ENCODE measurements around the gene GLIS2. TPM values are rescaled to one million over a fixed set of nuclear protein-coding genes. Genes with fewer than 3 reads are reported as not detected.

Gene GLIS2
- total RNA-seq, 1 donor from 2014 or later, result 16.5 TPM

- H3K27me3 Mint-ChIP-seq (ENCODE audit: unreplicated experiment), result peaks cover 11% of the 10 kb centered on the region
- peaks cover 8% of the 10 kb centered on the region for H3K4me1 Mint-ChIP-seq (ENCODE audit: low read depth, unreplicated experiment)
- peak overlapping the region; percentile 74 for H3K4me3 Mint-ChIP-seq (ENCODE audit: unreplicated experiment)
- peak; percentile 62 for DNase-seq
- TF ChIP-seq CTCF (IDR thresholded peaks at IDR 0.05; ENCODE audit: partially characterized antibody, unreplicated experiment), result no peak
- no peak overlapping the region for H3K27ac Mint-ChIP-seq (ENCODE audit: unreplicated experiment)
- H3K36me3 Mint-ChIP-seq (ENCODE audit: unreplicated experiment), result no peaks in the 10 kb centered on the region
- H3K9me3 Mint-ChIP-seq (ENCODE audit: unreplicated experiment), result peaks cover 11% of the 10 kb centered on the region
These were observed 419 bp downstream of the GLIS2 start for GRCh38 chr16:4316108-4316863.

- no peak for DNase-seq
- peaks cover 11% of the 10 kb centered on the region for H3K9me3 Mint-ChIP-seq (ENCODE audit: unreplicated experiment)
- H3K36me3 Mint-ChIP-seq (ENCODE audit: unreplicated experiment), result no peaks in the 10 kb centered on the region
- peaks cover 8% of the 10 kb centered on the region for H3K4me1 Mint-ChIP-seq (ENCODE audit: low read depth, unreplicated experiment)
- peaks cover 11% of the 10 kb centered on the region for H3K27me3 Mint-ChIP-seq (ENCODE audit: unreplicated experiment)
- no peak for TF ChIP-seq CTCF (IDR thresholded peaks at IDR 0.05; ENCODE audit: partially characterized antibody, unreplicated experiment)
- no peak overlapping the region for H3K27ac Mint-ChIP-seq (ENCODE audit: unreplicated experiment)
- H3K4me3 Mint-ChIP-seq (ENCODE audit: unreplicated experiment), result peak overlapping the region; percentile 83
These were observed 1.1 kb downstream of the GLIS2 start for GRCh38 chr16:4316864-4317531.

DNA sequence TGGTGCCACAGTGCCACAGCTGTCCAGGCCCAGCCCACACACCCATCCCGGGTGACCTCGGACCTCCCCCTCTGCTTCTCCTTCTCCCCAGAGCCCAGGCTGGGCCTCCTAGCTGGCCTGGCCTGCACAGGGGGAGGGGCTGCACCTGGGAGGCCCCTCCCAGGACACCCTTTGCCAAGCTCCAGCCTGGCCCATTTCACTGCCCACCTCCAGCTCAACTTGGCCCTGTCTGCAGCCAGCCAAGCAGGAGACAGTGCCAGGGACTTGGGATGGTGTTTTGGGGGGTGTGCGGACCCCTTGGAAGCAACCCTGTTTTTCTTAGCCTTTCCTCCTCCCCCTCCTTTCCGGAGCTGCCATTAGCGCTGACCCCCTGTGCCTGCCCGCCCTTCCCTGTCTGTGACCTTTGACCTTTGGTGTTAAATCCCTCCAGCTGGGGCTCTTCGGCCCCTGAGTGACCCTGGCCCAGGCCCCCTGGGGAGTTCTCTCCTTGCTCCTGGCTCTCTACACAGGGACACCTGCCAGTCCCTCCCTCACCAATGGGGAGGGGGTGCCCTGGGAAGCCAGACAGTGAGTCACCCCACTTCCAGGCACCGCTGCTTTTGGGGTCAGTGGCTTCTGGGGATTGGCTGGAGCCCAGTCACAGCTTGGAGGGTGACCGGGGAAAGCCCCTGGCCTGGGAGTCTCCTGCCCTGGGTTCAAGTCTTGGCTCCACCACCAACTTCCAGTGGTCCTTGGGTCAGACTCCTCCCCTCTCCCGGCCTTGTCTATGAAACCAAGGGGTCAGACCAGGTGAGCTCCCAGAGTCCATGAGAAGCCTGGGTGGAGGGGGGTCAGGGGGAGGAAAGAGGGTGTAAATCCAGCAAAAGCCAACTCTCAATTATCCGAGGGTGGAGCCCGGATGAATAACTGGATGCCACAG, 1.9 kb downstream of the GLIS2 start:
- DNase-seq, result peak; percentile 58
- H3K4me1 Mint-ChIP-seq (ENCODE audit: low read depth, unreplicated experiment), result peaks cover 8% of the 10 kb centered on the region
- H3K9me3 Mint-ChIP-seq (ENCODE audit: unreplicated experiment), result peaks cover 11% of the 10 kb centered on the region
- peak overlapping the region; percentile 83 for H3K4me3 Mint-ChIP-seq (ENCODE audit: unreplicated experiment)
- H3K27ac Mint-ChIP-seq (ENCODE audit: unreplicated experiment), result no peak overlapping the region
- H3K27me3 Mint-ChIP-seq (ENCODE audit: unreplicated experiment), result peaks cover 11% of the 10 kb centered on the region
- no peaks in the 10 kb centered on the region for H3K36me3 Mint-ChIP-seq (ENCODE audit: unreplicated experiment)
- no peak for TF ChIP-seq CTCF (IDR thresholded peaks at IDR 0.05; ENCODE audit: partially characterized antibody, unreplicated experiment)

DNA sequence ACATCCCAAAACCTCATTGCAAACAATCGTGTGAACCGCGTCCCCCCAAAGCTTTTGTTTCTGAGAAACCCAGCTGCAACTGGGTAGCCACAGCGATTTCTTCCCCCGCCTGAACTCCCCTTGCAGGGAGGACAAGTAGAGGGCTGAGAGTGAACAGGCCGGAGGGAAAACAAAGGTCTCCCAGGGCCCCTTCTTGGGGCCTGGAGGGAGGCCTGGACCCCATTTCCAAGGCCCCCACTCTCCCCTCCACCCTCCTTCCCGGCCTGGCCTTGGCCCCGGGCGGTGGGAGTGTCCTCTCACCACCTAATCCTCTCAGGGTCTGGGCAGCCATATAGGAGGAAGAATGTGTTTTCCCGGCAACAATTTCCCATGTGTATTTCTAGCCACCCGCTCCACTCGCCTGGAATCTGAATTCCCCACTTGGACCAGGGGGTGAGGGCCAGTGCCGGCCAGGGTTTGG, 2.6 kb downstream of the GLIS2 start:
- DNase-seq, result no peak
- Mint-ChIP-seq H3K27me3 (ENCODE audit: unreplicated experiment) (peaks cover 11% of the 10 kb centered on the region), H3K9me3 (ENCODE audit: unreplicated experiment) (peaks cover 11% of the 10 kb centered on the region), H3K27ac (ENCODE audit: unreplicated experiment) (no peak overlapping the region), H3K36me3 (ENCODE audit: unreplicated experiment) (no peaks in the 10 kb centered on the region), H3K4me1 (ENCODE audit: low read depth, unreplicated experiment) (peaks cover 8% of the 10 kb centered on the region), H3K4me3 (ENCODE audit: unreplicated experiment) (peak overlapping the region; percentile 83)
- no peak for TF ChIP-seq CTCF (IDR thresholded peaks at IDR 0.05; ENCODE audit: partially characterized antibody, unreplicated experiment)
